ENCODE measurements around the gene ARL16. TPM values are rescaled to one million over a fixed set of nuclear protein-coding genes. Genes with fewer than 3 reads are reported as not detected.
"Not testable (repeated sequence)": the region's sequence is repeated elsewhere in the genome, so short reads cannot be mapped to it uniquely, and the experiment has no call there.

ARL16 gene
- total RNA-seq, 1 donor from 2014 or later, result 25.0 TPM

GRCh38 chr17:81696218-81696941 lies 12.8 kb upstream of the ARL16 start:
- no peak for DNase-seq (ENCODE audit: low spot score)

DNA sequence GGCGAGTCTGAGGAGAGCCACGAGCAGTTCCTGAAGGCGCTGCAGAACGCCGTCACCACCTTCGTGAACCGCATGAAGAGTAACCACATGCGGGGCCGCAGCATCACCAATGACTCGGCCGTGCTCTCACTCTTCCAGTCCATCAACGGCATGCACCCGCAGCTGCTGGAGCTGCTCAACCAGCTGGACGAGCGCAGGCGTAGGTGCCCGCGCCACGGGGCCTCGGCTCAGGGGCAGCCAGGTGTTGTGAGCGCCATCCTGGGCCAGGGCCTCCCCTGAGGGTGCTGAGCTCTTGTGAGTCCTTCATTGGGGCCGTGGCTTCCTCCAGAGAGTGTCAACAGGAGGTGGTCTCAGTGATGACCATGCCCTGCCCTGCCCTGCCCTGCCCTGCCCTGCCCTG lies 12.2 kb upstream of the ARL16 start:
- no peak for DNase-seq (ENCODE audit: low spot score)

DNA sequence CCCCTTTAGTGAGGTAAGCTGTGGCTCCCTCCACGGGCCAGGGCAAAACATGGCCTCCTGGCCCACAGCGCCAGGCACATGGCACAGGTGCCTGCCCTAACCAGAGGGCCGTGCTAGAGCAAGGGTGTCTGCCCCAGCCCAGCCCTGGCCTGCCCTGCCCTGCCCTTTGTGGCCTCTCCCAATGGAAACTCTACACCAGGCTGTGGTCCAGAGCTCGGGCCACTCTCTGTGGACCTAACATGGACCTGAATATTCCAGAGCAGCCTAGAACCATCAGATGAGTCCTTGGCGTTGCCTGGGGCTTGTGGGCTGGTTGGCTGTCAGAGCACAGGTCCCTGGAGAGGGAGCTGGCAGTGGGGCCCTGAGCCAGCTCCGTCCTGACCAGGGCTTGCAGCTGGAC lies 11.6 kb upstream of the ARL16 start:
- no peak for DNase-seq (ENCODE audit: low spot score)

DNA sequence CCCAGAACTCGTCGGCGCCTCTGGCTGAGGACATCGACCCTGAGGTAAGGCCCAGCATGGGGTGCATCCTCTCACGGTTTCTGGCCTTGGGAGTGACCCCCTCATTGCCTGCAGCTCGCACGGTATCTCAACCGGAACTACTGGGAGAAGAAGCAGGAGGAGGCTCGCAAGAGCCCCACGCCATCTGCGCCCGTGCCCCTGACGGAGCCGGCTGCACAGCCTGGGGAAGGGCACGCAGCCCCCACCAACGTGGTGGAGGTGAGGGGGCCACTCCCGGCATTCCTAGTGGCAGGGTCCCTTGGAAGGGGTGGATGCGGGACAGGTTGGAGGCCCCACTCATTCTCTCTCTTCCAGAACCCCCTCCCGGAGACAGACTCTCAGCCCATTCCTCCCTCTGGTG lies 11.2 kb upstream of the ARL16 start:
- no peak for DNase-seq (ENCODE audit: low spot score)

DNA sequence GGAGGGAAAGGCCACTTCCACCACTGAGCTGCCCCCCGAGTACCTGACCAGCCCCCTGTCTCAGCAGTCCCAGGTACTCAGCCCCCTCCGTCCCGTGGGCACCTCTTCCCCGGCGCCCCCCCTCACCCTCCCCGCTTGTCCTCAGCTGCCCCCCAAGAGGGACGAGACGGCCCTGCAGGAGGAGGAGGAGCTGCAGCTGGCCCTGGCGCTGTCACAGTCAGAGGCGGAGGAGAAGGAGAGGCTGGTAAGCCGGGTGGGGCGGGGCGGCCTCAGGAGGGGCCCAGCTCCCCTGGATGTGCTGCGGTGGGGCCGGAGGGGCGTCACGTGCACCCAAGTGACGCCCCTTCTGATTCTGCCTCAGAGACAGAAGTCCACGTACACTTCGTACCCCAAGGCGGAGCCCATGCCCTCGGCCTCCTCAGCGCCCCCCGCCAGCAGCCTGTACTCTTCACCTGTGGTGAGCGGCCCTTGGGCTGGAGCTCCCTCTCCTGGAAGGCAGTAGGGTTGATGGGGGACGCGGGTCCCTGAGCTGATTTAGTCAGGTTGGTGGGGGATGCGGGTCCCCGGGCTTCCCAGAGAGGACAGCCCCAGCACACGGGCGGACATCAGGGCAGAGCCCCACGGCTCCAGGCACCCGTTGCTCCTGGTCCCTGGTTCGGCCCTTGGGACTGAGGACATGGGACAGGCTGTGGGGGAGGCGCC lies 10.1 kb upstream of the ARL16 start:
- no peak for DNase-seq (ENCODE audit: low spot score)

GRCh38 chr17:81691608-81692007 lies 8.0 kb upstream of the ARL16 start:
- DNase-seq (ENCODE audit: low spot score), result no peak

DNA sequence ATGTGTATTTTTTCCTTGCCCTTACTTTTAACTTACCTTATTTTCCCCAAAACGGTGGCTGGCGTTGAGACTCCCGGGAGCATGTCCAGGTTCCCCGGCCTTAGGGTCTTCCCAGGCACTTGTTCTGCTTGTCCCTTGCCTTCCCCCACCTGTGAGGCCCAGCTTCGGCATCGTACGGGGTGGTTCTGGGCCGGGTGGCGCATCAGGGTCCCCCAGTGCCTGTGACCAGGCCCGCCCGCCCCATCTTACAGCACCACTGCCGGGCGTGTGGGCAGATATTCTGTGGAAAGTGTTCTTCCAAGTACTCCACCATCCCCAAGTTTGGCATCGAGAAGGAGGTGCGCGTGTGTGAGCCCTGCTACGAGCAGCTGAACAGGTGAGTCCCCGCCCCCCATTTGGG lies 7.6 kb upstream of the ARL16 start:
- DNase-seq (ENCODE audit: low spot score), result no peak

- no peak for DNase-seq (ENCODE audit: low spot score)
These were observed 7.0 kb upstream of the ARL16 start for GRCh38 chr17:81690549-81690948.

GRCh38 chr17:81690066-81690465 lies 6.5 kb upstream of the ARL16 start:
- no peak for DNase-seq (ENCODE audit: low spot score)

DNA sequence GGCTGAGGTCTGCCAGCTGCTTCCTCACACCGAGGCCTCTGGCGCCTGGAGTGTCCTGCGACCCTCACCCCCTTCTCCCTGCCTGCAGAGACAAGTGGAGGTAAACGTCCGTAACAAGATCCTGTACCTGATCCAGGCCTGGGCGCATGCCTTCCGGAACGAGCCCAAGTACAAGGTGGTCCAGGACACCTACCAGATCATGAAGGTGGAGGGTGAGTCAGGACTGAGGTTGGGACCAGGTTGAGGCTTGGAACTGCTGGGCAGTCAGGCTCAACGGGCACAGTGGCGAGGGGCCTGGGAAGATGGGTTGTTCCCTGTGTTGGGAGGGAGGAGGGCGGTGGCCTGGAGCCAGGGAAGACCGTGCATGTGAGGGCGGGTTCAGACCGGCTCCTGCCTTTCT lies 5.0 kb upstream of the ARL16 start:
- no peak for DNase-seq (ENCODE audit: low spot score)

- DNase-seq (ENCODE audit: low spot score), result no peak
These were observed 4.4 kb upstream of the ARL16 start for GRCh38 chr17:81687770-81688541.

DNA sequence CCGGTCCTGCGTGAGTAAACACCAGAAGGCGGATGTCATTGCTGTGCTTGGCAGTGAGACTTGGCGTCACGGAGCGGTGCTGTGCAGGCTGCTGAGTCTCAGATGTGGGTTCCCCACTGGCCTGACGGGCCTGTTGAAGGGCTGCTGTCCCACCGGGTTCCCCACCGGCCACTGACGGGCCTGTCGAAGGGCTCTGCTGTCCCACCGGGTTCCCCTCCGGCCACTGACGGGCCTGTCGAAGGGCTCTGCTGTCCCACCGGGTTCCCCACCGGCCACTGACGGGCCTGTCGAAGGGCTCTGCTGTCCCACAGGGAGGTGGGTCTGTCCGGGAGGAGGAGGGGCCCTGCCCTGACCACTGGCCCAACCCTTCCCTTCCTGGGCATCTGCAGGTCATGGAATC lies 3.0 kb upstream of the ARL16 start:
- DNase-seq (ENCODE audit: low spot score), result no peak

DNA sequence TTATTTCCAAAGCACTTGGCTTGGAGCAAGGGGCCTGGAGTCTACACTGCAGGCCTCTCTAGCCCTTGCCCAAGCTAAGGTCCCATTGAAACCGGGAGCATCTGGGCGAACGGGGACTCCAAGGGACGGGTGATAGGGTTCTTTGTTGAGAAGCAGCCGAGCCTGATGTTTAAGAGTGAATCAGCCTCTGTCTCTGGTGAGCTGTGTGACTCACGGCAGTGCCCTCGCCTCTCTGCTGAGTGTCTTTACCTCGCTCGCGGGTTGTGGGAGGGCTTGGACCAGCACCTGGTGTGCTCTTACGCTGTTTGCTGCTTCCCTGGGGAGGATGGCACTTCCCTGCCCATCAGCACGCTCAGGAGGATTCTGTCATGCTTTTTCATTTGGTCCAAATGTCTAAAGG lies 1.5 kb upstream of the ARL16 start:
- no peak for DNase-seq (ENCODE audit: low spot score)

DNA sequence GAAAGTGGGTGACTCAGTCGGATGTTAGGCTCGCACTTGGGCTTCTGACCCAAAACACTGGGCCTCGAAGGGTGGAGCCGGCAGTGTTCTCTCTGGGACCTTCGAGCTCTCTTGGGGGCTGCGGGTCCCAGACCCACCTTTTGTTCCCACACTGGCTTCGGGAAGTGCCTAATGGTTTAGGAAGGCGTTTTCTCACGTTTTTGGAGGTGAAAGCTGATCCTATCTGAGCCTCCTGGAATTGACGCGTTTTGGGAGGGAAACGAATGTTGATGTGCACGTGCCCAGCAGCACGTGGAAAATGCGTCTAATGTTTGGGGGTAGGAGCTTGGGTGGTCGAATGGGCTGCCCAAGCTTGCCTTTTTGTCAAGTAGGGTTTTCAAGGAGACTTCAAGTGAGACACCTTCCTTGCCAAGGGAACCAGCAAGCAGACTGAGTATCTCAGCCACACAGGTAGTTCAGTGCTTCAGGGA lies 880 bp upstream of the ARL16 start:
- DNase-seq (ENCODE audit: low spot score), result no peak

DNA sequence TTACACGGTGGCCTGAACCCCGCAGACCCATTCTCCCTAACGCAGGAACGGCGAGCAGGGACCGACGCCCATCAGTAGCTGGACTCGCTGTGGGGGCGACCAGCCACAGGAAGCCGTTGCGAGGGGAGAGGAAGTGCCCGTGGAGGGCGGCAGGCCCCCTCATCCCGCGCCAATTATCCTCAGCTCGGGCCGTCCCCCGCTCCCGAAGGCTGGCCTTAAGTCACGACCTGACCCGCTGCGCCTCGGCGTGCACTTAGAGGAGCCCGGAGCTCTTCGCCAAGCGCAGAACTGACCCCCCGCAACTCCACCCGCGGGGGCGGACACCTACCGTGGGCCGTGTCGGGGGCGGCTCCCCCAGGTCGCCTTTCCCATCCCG lies 401 bp downstream of the ARL16 start:
- no peak for DNase-seq (ENCODE audit: low spot score)

DNA sequence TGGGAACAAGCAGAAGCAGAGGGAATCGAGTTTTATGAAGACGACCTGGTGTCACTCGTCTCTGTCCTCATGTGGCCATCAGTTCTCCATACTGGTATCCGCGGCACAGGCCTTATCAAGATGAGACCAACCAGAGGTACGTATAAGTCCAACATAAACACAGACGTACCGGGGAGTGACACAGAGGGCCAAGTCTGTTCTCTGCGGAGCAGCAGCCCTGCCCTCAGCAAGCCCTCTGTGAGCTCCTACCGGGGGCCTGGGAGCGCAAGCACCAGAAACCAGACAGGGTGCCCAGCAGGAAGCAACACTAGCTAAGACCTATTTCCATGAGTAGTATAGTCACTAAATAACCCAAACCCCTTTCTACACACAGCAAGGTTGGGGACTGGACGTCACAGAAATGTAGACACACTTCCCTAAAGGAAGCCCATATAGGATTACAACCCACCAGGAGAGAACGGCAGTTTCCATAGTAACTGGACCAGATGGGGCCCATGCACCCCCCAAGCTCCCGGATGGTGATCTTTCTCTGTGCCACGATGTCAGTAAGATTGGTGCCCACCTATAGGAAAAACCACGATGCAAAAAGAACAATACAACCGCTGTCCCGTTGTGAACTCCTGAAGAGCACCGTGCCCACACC lies 911 bp downstream of the ARL16 start:
- DNase-seq (ENCODE audit: low spot score), result no peak

DNA sequence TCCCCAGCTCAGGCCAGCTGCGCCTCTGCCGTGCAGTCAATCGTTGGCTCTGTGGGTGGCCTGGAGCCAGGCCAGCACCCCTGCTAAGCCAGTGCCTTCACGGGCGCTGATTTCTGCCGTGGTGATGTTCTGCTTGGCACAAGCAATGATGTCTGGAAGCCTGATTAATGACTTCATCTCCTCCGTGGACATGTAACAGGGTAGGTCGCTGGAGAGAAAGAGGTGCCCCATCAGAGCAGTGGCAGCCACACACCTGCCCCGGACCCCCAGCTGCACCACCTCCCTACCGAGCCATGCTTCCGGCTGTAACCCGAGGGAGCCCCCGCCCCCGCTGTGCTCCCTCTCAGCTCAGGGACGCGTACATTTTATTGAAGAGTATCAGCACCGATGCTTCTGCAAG lies 1.9 kb downstream of the ARL16 start:
- no peak for DNase-seq (ENCODE audit: low spot score)

- no peak for DNase-seq (ENCODE audit: low spot score)
These were observed 3.4 kb downstream of the ARL16 start for GRCh38 chr17:81680150-81680549.

DNA sequence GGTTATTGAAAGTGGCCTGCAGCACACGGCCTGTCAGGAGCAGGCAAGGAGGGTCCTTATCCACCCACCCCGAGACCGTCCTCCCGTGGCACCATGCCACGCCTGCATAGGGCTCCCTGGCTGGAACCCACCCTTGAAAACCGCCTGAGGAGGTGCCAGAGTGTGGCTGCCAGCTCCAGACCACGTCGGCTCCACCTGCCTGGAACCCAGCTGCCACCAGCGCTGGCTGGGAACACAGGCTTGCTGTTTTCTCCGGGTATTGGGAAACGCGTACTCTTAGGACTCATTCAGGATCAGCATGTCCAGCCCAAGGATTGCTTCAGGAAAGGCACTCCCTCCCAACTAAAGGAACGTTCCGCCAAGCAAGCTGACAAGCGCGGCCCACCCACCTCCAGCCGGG lies 6.7 kb downstream of the ARL16 start:
- no peak for DNase-seq (ENCODE audit: low spot score)

DNA sequence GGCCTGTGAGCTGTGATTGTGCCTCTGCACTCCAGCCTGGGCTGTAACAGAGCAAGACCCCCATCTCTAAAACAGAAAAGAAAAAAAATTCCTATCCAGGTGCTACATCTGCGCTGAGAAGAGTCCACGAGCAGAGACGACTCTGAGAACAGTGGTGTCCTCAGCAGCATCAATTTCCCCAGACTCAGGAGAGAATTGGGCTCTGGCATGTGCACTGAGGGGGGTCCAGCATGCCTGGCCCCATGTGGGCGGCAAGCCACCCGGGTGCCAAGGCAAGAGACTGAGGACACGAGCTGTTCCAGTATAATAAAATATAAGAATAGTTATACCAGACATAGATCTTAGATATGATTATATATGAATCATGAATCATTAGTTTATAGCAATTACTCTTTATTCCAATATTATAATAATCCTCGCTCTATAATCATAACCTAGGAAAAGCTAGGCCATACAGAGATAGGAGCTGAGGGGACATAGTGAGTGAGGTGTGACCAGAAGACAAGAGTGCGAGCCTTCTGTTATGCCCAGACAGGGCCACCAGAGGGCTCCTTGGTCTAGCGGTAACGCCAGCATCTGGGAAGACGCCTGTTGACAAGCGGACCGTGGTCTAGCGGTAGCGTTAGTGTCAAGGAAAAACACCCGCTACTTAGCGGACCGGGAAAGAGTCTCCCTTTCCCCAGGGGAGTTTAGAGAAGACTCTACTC lies 7.9 kb downstream of the ARL16 start:
- DNase-seq (ENCODE audit: low spot score), result not testable (repeated sequence)

Data from mesenteric fat pad (tissue), 1 donor.